GM21526 (cell line): ENCODE measurements around the gene ANGPT4.
"Not testable (repeated sequence)": the region's sequence is repeated elsewhere in the genome, so short reads cannot be mapped to it uniquely, and the experiment has no call there.

Source experiments
- ATAC-seq: cut with Tn5 transposase; IDR thresholded peaks from one replicate; pipeline ENCODE4 v1.9.1; 2021; ENCODE audit warnings: moderate library complexity; ENCODE audit not compliant: unreplicated experiment, low FRiP score

ANGPT4 gene

GRCh38 chr20:877814-878213, 38.3 kb downstream of the ANGPT4 start:
- ATAC-seq: no peak

DNA sequence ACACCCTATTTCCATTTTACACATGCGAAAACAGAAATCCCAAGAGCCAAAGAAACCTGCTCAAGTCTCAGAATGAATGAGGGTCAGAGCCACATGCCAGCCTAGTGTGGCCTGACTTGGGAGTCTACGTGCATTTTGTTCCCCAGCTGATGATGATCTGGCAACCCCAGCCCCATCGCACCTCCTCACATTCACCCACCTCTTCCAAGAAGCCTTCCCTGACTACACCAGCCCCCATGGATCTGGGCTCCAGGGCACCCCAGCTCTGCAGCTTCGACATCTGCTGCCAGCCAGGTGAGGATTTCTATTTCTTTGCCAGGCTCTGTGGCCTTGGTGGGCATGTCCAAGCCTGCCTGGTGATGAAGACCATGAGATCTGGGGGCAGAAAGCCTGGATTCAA, 41.0 kb downstream of the ANGPT4 start:
- no peak for ATAC-seq

DNA sequence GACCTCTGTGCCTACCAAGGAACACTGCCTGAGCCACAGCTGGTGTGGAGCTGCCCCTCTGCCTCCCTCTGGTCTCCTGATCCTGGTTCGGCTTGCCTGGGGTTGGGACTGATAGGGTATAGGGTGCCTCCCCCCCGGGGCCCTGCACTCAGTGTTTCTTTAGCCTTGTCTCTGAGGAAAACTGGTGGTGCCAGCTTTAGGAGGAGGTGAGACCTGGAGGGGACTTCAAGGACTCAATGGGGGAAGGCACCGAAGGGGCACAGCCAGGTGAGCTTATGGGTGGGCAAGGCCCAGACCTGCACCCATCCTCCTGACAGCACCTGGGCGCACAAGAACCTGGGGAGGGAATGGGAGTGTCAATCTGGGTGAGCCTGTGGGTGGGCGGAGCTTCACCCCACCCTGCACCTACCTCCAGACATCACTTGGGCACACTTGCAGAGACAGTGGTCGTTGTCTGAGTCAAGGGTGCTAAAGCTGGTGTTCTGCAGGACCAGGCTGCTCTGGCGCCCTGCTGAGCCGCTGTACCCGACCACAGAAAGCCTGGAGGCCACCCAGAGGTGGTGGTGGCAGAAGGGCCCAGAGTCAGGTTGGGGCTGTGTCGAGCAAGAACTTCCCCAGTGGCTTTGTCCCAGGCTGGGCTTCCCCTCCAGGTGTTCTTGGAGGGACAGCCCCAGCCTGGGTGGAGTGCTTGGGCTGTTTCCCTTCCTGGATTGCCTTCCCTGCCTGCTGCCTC, 42.1 kb downstream of the ANGPT4 start:
- no peak for ATAC-seq

DNA sequence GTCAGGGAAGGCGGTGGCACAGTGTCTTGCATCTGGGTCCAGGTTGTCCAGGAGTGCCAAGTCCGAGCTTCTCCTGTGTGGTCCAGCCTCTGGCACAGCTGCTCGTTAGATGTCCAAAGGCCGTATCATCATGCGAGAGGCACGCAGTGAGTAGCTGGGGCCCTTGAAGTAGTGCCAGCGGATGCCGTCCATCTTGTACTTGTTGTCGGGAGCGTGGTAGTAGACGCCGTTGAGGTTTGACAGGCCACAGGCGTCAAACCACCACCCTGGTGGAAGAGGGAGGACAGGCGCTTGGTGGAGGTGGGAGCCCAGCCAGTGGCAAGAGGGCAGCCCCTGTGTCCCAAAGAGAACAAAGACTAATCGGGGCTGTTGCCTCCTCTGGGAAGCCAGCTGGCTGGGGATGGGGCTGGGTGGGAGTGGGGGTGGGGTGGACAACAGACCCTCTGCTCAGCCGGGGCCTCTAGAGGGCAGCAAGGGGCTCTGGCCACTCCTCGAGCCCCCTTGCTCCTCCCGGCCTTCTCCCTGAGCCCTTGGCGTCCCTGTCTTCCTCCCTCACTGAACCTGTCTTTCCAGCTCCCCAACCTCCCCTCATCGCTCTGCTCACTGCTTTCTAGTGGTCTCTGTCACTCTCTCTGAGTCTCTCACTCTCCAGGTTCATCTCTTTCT, 43.1 kb downstream of the ANGPT4 start:
- ATAC-seq: no peak

DNA sequence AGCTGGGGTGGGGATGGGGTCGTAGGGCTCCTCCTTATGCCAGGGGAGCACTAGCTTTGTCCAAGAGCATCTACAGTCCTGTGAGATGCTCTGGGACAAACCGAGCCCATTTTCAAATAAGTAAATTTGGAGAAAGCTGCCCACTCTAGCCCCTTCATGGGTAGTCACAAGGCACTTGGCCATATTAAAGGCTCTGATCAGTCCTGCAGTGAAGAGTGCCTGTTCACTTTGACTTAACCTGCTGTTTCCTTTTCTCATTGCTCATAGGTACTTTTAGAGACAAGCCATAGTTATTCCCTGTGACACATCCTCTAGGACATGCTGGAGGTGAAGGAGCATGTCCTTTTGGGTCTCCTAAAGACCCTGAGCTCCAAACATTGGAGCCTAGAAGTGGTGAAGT, 44.2 kb downstream of the ANGPT4 start:
- ATAC-seq: no peak

DNA sequence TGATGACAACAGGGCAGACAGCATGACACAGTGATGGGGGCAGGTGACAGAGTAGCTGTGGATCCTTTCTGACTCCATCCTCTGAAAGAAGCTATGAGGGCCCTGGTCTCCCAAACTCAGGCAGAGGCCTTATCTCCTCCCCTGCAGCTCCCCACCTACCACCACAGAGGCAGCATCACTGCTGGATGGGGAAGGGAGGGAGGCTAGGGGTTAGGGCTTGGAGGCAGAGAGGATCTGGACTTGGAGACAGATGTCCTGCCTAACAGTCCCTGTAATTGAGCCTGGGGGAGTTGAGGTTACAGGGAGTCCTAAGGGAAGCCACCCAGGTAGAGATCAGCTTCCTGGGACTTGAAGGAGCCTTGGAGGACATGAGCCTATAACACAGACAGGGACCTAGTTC, 44.7 kb downstream of the ANGPT4 start:
- ATAC-seq: no peak

DNA sequence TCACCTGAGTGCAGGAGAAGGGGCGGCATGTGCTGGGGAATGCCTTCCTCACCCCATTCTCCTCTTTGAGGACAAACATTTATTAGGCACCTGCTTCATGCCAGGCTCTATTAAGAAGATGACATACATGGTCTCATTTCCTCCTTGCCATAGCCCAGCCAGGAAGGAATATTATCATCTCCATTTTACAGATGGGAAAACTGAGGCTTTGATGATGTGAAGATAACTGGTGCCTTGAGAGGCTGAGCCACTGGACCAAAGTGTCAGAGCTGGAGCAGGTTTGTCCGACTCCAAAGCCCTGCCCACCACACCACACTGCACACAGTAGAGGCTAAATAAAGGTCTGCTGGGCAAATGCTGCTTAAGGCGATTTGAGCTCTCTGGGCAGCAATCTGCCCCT, 45.4 kb downstream of the ANGPT4 start:
- no peak for ATAC-seq

DNA sequence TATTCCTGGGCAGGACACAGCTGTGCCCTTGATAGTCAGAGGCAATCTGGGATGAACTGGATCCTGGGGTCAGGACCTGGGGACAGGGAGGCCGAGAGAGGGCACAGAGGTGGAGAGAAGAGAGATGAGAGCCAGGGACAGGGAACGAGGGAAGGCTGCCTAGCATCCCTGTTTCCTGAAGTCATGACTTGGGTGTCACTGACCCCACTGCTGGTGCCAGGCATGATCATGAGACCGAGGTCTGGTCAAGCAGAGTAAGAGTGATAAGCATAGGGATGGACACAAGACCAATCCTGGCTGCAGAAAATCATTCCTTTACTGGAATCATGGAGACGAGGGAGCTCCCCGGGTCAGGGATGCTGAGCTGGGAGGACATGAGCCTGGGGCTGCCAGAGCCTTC, 46.5 kb downstream of the ANGPT4 start:
- no peak for ATAC-seq

DNA sequence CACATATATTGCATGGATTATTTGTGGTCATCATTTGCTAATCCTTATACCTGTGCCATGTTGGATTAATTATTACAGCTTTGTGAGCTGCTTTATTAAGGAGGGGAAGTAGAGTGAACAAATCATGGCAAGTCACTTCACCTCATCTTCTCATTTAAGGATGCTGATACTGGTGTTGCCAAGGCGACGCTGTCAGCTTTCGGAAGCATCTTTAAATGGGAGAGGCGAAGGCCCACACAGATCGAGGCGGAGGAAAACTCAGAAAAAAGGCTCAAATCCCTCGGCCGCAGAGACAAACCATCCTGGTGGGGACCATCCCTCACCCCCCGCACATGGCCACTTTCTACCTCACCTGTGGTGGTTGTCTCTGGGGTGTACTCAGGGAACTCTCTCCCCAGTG, 47.9 kb downstream of the ANGPT4 start:
- no peak for ATAC-seq

GRCh38 chr20:865440-865839, 50.7 kb downstream of the ANGPT4 start:
- no peak for ATAC-seq

DNA sequence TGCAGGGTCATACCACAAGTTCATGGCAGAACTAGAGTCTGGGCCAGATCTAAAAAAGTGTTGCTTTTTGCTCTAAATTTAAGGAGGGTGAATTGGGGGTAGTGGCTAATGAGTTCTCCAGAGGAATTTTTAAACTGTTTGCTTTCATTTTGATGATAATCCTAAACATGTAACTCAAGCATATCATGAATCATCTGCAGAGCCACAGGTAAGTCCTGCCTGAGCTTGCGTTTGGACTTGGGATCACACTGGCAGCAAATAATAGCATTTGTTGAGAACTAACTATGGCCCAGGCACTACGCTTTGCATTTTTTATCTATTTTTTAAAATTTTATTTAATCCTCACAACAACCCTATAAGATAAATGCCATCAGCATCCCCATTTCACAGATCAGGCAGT, 55.2 kb downstream of the ANGPT4 start:
- ATAC-seq: no peak

- ATAC-seq: no peak
These were observed 56.3 kb downstream of the ANGPT4 start for GRCh38 chr20:859751-860231.

GRCh38 chr20:858011-858410, 58.1 kb downstream of the ANGPT4 start:
- no peak for ATAC-seq

- ATAC-seq: no peak
These were observed 59.8 kb downstream of the ANGPT4 start for GRCh38 chr20:856361-856775.

GRCh38 chr20:855466-856360, 60.4 kb downstream of the ANGPT4 start:
- no peak for ATAC-seq

- ATAC-seq: no peak
These were observed 61.5 kb downstream of the ANGPT4 start for GRCh38 chr20:854601-855000.

DNA sequence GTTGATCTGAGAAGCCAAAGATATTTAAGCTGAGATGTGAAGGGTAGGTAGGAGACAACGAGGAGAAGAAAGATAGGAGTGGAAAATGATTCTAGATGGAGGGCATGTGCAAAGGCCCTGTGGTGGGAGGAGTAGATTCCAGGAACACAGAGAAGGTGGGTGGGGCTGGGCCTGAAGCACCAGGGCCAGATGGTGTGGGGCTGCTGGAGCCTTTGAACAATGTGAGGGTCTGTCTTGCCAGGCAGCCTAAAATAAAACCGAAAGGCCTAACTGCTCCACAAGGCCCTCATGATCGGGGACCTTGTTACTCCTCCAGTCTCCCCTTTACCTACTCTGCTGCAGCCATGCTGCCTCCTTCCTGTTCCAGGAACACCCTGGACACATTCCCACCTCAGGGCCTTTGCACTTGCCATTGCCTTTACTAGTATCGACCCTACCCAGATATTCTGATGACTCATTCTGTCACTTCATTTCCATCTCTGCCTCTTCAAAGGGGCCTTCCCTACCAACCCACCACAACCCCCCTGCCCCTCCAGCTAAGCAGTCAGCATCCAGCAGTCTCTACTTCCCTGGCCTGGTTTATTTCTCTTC, 62.6 kb downstream of the ANGPT4 start:
- no peak for ATAC-seq

- ATAC-seq: not testable (repeated sequence)
These were observed 67.4 kb downstream of the ANGPT4 start for GRCh38 chr20:848731-849130.

GRCh38 chr20:848193-848592, 67.9 kb downstream of the ANGPT4 start:
- no peak for ATAC-seq

DNA sequence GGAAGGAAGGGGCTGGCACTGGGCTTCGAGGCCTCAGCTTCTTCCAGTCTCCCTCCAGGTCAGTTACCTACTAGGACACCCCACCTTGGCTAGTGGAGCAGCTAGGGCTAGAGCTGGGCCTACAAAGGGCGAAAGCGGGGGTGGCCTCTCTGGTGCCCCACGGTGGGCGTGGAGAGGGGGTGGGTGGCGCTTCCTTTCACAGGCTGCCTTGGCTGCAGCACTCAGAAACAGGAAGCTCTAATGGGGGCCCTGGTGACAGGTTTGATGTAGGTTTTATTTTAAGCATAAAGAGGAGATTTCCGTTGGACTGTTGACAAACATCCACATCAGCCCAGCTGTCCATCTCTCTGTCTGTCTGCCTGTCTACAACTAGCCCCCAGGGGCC, 69.2 kb downstream of the ANGPT4 start:
- ATAC-seq: peak; percentile 47
